Calu3 (cell line): ENCODE data around the gene ASTN1. TPM values are rescaled to one million over a fixed set of nuclear protein-coding genes. Genes with fewer than 3 reads are reported as not detected.

Source experiments
- BruUV-seq: library from RNA; stranded (reverse); fragments of 400-500 nt; replicated peaks from 2 replicates; lab custom pipeline; 2021; lab: Mats Ljungman, UMichigan
- CTCF ChIA-PET: fragments of 300-600 bp; sonication (Branson Sonifier 250); formaldehyde crosslinking; loops from one replicate; lab custom pipeline; 2022; ENCODE audit warnings: antibody characterized with exemption; lab: Charles Lee
- DNase-seq: peaks from one replicate; pipeline ENCODE4 v3.0.0; 2022
- H3K27ac Mint-ChIP-seq: one replicate; pipeline ENCODE4 v1.8.0; 2022; ENCODE audit warnings: mixed read lengths; ENCODE audit not compliant: unreplicated experiment
- H3K27me3 Mint-ChIP-seq: one replicate; pipeline ENCODE4 v1.8.0; 2022; ENCODE audit warnings: mixed read lengths; ENCODE audit not compliant: unreplicated experiment
- H3K36me3 Mint-ChIP-seq: one replicate; pipeline ENCODE4 v1.8.0; 2022; ENCODE audit warnings: mild to moderate bottlenecking, moderate library complexity, mixed read lengths; ENCODE audit not compliant: insufficient read depth, unreplicated experiment
- H3K4me1 Mint-ChIP-seq: one replicate; pipeline ENCODE4 v1.8.0; 2022; ENCODE audit warnings: mild to moderate bottlenecking, low read depth, mixed read lengths; ENCODE audit not compliant: unreplicated experiment
- H3K4me3 Mint-ChIP-seq: one replicate; pipeline ENCODE4 v1.8.0; 2022; ENCODE audit warnings: mild to moderate bottlenecking, low read depth, moderate library complexity, mixed read lengths; ENCODE audit not compliant: unreplicated experiment
- H3K9me3 Mint-ChIP-seq: one replicate; pipeline ENCODE4 v1.8.0; 2022; ENCODE audit warnings: low read depth, mixed read lengths; ENCODE audit not compliant: unreplicated experiment
- intact Hi-C: fragments of 100-400 bp; cut with micrococcal nuclease; formaldehyde crosslinking; loops from one replicate; pipeline ENCODE4 v1.10.0; 2022; ENCODE audit not compliant: unreplicated experiment
- total RNA-seq: library from RNA; stranded (reverse); gene quantifications from 2 replicates; pipeline ENCODE4 v1.2.3, GENCODE V29; 2022
- TF ChIP-seq, protein P1 (sequence below): fragments of 200-600 bp; IDR thresholded peaks from one replicate; pipeline ENCODE4 v1.8.0; 2022; ENCODE audit warnings: antibody characterized with exemption; ENCODE audit not compliant: unreplicated experiment

The ASTN1 gene
- total RNA-seq, 1 experiment from 2014 or later = not detected

DNA sequence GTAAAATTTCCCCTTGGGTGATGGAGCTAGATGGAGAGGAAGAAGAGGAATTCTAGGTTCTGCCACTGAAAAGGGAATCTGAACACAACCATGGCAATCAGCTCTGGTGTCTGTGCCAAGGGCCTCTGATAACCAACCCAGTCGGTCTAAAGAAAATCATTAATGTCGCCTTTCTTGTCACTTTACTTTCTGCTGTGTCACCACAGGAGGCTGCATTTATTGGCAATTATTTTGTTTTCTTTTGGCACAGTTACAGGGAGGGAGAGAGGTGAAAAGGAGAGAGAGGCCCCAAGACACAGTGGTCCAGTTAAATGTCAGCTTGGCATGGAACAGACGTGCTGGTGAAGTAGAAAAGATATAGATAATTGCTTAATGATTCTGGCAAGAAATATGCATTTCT lies 287.0 kb downstream of the ASTN1 start:
- Mint-ChIP-seq H3K4me1 (no peaks in the 10 kb centered on the region), H3K9me3 (no peaks in the 10 kb centered on the region), H3K36me3 (no peaks in the 10 kb centered on the region), H3K27me3 (peaks cover 67% of the 10 kb centered on the region), H3K4me3 (no peak overlapping the region), H3K27ac (no peak overlapping the region)
- TF ChIP-seq, protein P1, sequence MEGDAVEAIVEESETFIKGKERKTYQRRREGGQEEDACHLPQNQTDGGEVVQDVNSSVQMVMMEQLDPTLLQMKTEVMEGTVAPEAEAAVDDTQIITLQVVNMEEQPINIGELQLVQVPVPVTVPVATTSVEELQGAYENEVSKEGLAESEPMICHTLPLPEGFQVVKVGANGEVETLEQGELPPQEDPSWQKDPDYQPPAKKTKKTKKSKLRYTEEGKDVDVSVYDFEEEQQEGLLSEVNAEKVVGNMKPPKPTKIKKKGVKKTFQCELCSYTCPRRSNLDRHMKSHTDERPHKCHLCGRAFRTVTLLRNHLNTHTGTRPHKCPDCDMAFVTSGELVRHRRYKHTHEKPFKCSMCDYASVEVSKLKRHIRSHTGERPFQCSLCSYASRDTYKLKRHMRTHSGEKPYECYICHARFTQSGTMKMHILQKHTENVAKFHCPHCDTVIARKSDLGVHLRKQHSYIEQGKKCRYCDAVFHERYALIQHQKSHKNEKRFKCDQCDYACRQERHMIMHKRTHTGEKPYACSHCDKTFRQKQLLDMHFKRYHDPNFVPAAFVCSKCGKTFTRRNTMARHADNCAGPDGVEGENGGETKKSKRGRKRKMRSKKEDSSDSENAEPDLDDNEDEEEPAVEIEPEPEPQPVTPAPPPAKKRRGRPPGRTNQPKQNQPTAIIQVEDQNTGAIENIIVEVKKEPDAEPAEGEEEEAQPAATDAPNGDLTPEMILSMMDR = no peak
- DNase-seq = no peak
- no TSS peak for BruUV-seq
- CTCF ChIA-PET = no interaction called here
- intact Hi-C loops = no loop called here

DNA sequence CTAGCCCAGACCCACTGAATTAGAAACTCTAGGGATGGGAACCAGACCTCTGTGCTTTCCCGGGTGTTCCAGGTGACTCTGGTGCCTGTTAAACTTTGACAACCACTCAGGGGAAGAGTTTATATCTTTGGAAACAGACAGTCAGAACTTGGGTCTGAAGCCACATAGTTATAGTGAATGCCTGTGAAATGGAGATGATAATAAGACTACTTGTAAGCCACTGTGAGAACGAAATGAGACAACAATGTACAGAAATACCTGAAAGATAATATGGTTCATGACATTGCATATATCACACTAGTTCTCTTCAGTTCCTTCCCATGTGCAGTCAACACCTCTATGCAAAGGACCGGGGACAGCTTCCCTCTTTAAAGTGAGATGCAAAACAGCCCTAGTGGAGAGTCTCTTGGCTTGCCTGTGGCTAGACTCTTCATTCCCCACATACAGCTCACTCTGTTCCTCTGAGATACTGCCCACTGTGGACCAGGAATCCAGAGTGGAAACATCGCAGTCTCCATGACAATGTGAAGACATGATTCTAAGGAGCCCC lies 287.5 kb downstream of the ASTN1 start:
- Mint-ChIP-seq H3K9me3 (no peaks in the 10 kb centered on the region), H3K27me3 (peaks cover 72% of the 10 kb centered on the region), H3K36me3 (no peaks in the 10 kb centered on the region), H3K4me3 (no peak overlapping the region), H3K4me1 (no peaks in the 10 kb centered on the region), H3K27ac (no peak overlapping the region)
- CTCF ChIA-PET = no interaction called here
- intact Hi-C loops = no loop called here
- no TSS peak for BruUV-seq
- no peak for DNase-seq
- TF ChIP-seq, protein P1 = no peak

DNA sequence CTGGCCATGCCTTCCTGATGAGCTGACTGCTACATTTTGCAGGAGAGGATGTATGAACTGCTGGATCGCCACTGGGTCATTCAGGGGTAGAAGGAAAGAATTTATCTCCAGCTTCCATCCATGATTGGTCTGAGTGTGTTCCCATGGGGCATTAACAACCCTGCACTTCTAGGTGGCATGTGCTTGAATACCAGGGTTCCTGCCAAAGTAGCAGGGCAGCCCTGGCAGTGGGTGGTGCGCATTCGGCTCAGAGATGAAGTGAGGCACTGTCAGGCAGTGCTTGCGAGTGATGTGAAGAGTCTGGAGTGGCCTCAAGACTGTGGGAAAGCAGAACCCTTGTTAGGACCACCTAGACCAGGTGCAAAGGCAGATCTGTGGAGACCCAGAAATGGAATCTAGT lies 294.9 kb downstream of the ASTN1 start:
- H3K36me3 Mint-ChIP-seq = no peaks in the 10 kb centered on the region
- CTCF ChIA-PET = interaction anchor here (0.5 kb wide), 1 partner anchor 1548 kb away, joined by 5 read pairs; no protein-coding TSS in a partner anchor
- no peak for DNase-seq
- no peaks in the 10 kb centered on the region for H3K4me1 Mint-ChIP-seq
- TF ChIP-seq, protein P1 = no peak
- intact Hi-C loops = no loop called here
- H3K27me3 Mint-ChIP-seq = peaks cover 84% of the 10 kb centered on the region
- no peaks in the 10 kb centered on the region for H3K9me3 Mint-ChIP-seq
- H3K4me3 Mint-ChIP-seq = no peak overlapping the region
- no peak overlapping the region for H3K27ac Mint-ChIP-seq
- BruUV-seq = no TSS peak

DNA sequence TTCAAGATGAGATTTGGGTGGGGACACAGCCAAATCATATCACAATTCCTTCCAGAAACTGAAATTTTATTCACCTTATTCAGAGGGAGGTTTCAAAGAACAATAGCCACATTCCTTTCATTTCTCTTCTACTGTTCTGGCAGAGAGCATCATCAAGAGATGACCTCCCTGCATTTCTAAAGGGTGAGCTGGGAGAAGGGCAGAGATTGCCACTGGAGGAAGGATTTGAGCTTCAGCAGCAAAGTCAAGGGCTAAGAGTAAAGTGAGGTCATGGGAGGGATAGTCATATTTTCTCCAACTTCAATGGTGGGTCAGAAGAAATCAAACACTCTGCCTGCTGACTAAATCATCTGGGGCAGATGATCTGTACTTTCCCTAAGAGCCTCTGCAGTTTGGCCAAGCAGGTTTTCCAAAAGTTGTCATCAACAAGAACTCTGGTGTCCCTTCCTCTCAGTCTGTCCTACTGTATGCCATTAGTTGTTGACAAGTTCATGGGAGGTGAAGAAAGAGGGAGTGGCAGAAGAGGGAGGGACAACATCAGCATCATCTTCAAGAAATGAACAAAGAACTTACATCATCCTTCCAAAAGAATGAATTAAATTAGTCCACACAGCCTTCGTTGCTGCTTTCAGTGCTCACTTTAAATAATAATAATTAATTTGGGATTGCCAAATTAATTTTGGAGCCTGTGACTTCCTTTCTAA lies 298.3 kb downstream of the ASTN1 start:
- H3K27me3 Mint-ChIP-seq = peaks cover 65% of the 10 kb centered on the region
- H3K27ac Mint-ChIP-seq = no peak overlapping the region

More for the DNA sequence above, 298.3 kb downstream of the ASTN1 start:
- Mint-ChIP-seq H3K4me3 (no peak overlapping the region), H3K4me1 (no peaks in the 10 kb centered on the region), H3K9me3 (no peaks in the 10 kb centered on the region), H3K36me3 (no peaks in the 10 kb centered on the region)
- CTCF ChIA-PET = no interaction called here
- no TSS peak for BruUV-seq
- intact Hi-C loops = no loop called here
- DNase-seq = no peak
- TF ChIP-seq, protein P1 = no peak
